A549 (cell line): ENCODE measurements around the gene DAB2IP. TPM values are rescaled to one million over a fixed set of nuclear protein-coding genes. Genes with fewer than 3 reads are reported as not detected.

Experiments
- ATAC-seq, 2 experiments: fragments of 200-7000 bp in 1 of 2; fragments of >200 bp in 1 of 2; cut with Nextera tagmentation in 1 of 2; cut with Tn5 transposase in 1 of 2; 3 replicates each; pipeline versions ENCODE4 v1.8.0 to v1.9.1; 2018 to 2020; ENCODE audit warnings: mild to moderate bottlenecking in 1 of 2, moderate library complexity in 1 of 2
- CTCF ChIA-PET: fragments of 300-600 bp; sonication (Branson Sonifier 250); formaldehyde crosslinking; extraction: SDS; loops from one replicate; lab custom pipeline; 2021; ENCODE audit warnings: antibody characterized with exemption, inconsistent platforms; lab: Yijun Ruan, JAX
- POLR2A ChIA-PET: fragments of 350-600 bp; formaldehyde crosslinking; extraction: SDS; loops from one replicate; lab custom pipeline; 2021; ENCODE audit warnings: antibody characterized with exemption, inconsistent platforms; lab: Yijun Ruan, JAX
- DNase-seq, 2 experiments: peaks; one replicate each; pipeline versions ENCODE4 v3.0.0 to v3.0.0-alpha.2; 2011 to 2016; ENCODE audit warnings: low read depth in 1 of 2, low spot score in 1 of 2
- FAIRE-seq: peaks from 2 replicates; lab custom pipeline; 2011; peaks lifted over from hg19 to GRCh38; lab: Jason Lieb, UNC
- H3K27ac ChIP-seq, 2 experiments: fragments of >200 bp; sonication (Bioruptor Twin); formaldehyde crosslinking; 3 replicates each; pipeline ENCODE4 v1.5.1; 2016 to 2017
- H3K4me1 ChIP-seq: fragments of >200 bp; sonication (Bioruptor Twin); formaldehyde crosslinking; 3 replicates; pipeline ENCODE4 v1.6.1; 2016
- H3K4me2 ChIP-seq: fragments of >200 bp; sonication (Bioruptor Twin); formaldehyde crosslinking; 3 replicates; pipeline ENCODE4 v1.6.1; 2016
- H3K4me3 ChIP-seq: fragments of >200 bp; sonication (Bioruptor Twin); formaldehyde crosslinking; 3 replicates; pipeline ENCODE4 v1.5.1; 2016
- H3K9me3 ChIP-seq: fragments of >200 bp; sonication (Bioruptor Twin); formaldehyde crosslinking; 3 replicates; pipeline ENCODE4 v1.6.1; 2016
- BCL3 ChIP-seq: fragments of >200 bp; sonication (Bioruptor Twin); formaldehyde crosslinking; IDR thresholded peaks from 3 replicates; pipeline ENCODE4 v1.6.1; 2016
- BHLHE40 ChIP-seq: IDR thresholded peaks from 2 replicates; pipeline ENCODE4 v1.6.1; 2012; ENCODE audit warnings: low read depth, low read length, inconsistent platforms
- CEBPB ChIP-seq, 2 experiments: fragments of >200 bp in 1 of 2; sonication (Bioruptor Twin) in 1 of 2; formaldehyde crosslinking in 1 of 2; IDR thresholded peaks; 2 replicates each; pipeline ENCODE4 v1.6.1; 2012 to 2016
- CHD4 ChIP-seq: fragments of 200-600 bp; sonication (generic); IDR thresholded peaks from 2 replicates; pipeline ENCODE4 v1.6.1; 2016; ENCODE audit warnings: antibody characterized with exemption, mild to moderate bottlenecking, borderline replicate concordance
- CTCF ChIP-seq: fragments of >200 bp; sonication (Bioruptor Twin); formaldehyde crosslinking; IDR thresholded peaks from 3 replicates; pipeline ENCODE4 v1.5.1; 2016
- ELK1 ChIP-seq: fragments of 150-350 bp; IDR thresholded peaks from 2 replicates; pipeline ENCODE4 v1.6.1; 2014; ENCODE audit warnings: low read depth, mild to moderate bottlenecking, low read length
- EP300 ChIP-seq, 2 experiments: fragments of >200 bp; sonication (Bioruptor Twin); formaldehyde crosslinking; IDR thresholded peaks; 2 replicates in 1 of 2; 3 replicates in 1 of 2; pipeline ENCODE4 v1.6.1; 2016 to 2017
- HEYL ChIP-seq: fragments of 250-450 bp; sonication (Bioruptor Pico); IDR thresholded peaks from 2 replicates; pipeline ENCODE4 v1.8.0; 2021; ENCODE audit warnings: mild to moderate bottlenecking, moderate library complexity
- HMGXB4 ChIP-seq: fragments of 250-450 bp; sonication (Bioruptor Pico); IDR thresholded peaks from 2 replicates; pipeline ENCODE4 v1.5.0; 2021; ENCODE audit warnings: mild to moderate bottlenecking, moderate library complexity, borderline replicate concordance
- HOXB13 ChIP-seq: fragments of 250-450 bp; sonication (Bioruptor Pico); IDR thresholded peaks from 2 replicates; pipeline ENCODE4 v1.5.0; 2020; ENCODE audit warnings: low read depth, mild to moderate bottlenecking, moderate library complexity
- JUN ChIP-seq, 2 experiments: fragments of >200 bp; sonication (Bioruptor Twin); formaldehyde crosslinking; IDR thresholded peaks; 2 replicates in 1 of 2; 3 replicates in 1 of 2; pipeline ENCODE4 v1.6.1; 2016 to 2017
- KDM5A ChIP-seq: fragments of 200-600 bp; sonication (generic); IDR thresholded peaks from 2 replicates; pipeline ENCODE4 v1.6.1; 2016; ENCODE audit warnings: antibody characterized with exemption, mild to moderate bottlenecking
- MAFK ChIP-seq: fragments of 450-650 bp; IDR thresholded peaks from 2 replicates; pipeline ENCODE4 v1.6.1; 2014; ENCODE audit not compliant: partially characterized antibody
- MAZ ChIP-seq: fragments of 150-350 bp; IDR thresholded peaks from 2 replicates; pipeline ENCODE4 v1.6.1; 2014; ENCODE audit warnings: antibody characterized with exemption, low read depth, low read length, borderline replicate concordance
- NFE2L2 ChIP-seq: fragments of 150-350 bp; conservative IDR thresholded peaks from 2 replicates; pipeline ENCODE4 v1.6.1; 2014; ENCODE audit warnings: low read length
- NR3C1 ChIP-seq: fragments of >200 bp; sonication (Bioruptor Twin); formaldehyde crosslinking; IDR thresholded peaks from 3 replicates; pipeline ENCODE4 v1.6.1; 2017
- POLR2AphosphoS2 ChIP-seq: conservative IDR thresholded peaks from 2 replicates; pipeline ENCODE4 v1.6.1; 2012; ENCODE audit warnings: low read length, improper control_type of control experiment, inconsistent platforms
- RAD21 ChIP-seq, 2 experiments: fragments of >200 bp in 1 of 2; sonication (Bioruptor Twin) in 1 of 2; formaldehyde crosslinking in 1 of 2; IDR thresholded peaks in 1 of 2; conservative IDR thresholded peaks in 1 of 2; 2 replicates in 1 of 2; 3 replicates in 1 of 2; pipeline ENCODE4 v1.6.1; 2012 to 2018; ENCODE audit warnings: inconsistent platforms in 1 of 2
- RARB ChIP-seq: fragments of 250-450 bp; sonication (Bioruptor Pico); IDR thresholded peaks from 2 replicates; pipeline ENCODE4 v1.8.0; 2021; ENCODE audit warnings: mild to moderate bottlenecking, moderate library complexity
- RCOR1 ChIP-seq: fragments of 150-350 bp; IDR thresholded peaks from 2 replicates; pipeline ENCODE4 v1.6.1; 2014; ENCODE audit warnings: antibody characterized with exemption, low read length, low read depth
- SMC3 ChIP-seq: fragments of >200 bp; sonication (Bioruptor Twin); formaldehyde crosslinking; IDR thresholded peaks from 3 replicates; pipeline ENCODE4 v1.6.1; 2018; ENCODE audit warnings: inconsistent platforms
- SREBF2 ChIP-seq: fragments of 450-650 bp; IDR thresholded peaks from 2 replicates; pipeline ENCODE4 v1.6.1; 2014; ENCODE audit warnings: mild to moderate bottlenecking, moderate library complexity
- USF2 ChIP-seq: fragments of 450-650 bp; IDR thresholded peaks from 2 replicates; pipeline ENCODE4 v1.6.1; 2014; ENCODE audit warnings: antibody characterized with exemption
- ZFP36 ChIP-seq: fragments of 450-650 bp; IDR thresholded peaks from 2 replicates; pipeline ENCODE4 v1.6.1; 2014; ENCODE audit warnings: borderline replicate concordance; ENCODE audit not compliant: partially characterized antibody
- ZNF302 ChIP-seq: fragments of 250-450 bp; sonication (Bioruptor Pico); IDR thresholded peaks from 2 replicates; pipeline ENCODE4 v1.9.0; 2021; ENCODE audit warnings: inconsistent platforms, mild to moderate bottlenecking, moderate library complexity
- WGBS: methylation state at CpG from one replicate; pipeline ENCODE4 v1.1.6; 2017; ENCODE audit errors: missing lambda C conversion rate; 5-methylcytosine and 5-hydroxymethylcytosine counted together
- polyA plus RNA-seq, 4 experiments: library from polyadenylated mRNA; depleted of rRNA in 3 of 4; stranded (reverse); fragments of >200 nt; fragmentation: RNase III in 1 of 4; extraction: RNeasy Plus Mini Kit Qiagen cat#74134 plus additional on column Dnase treatment in 1 of 4; gene quantifications; 2 replicates in 3 of 4; 3 replicates in 1 of 4; pipeline ENCODE4 v1.2.3, GENCODE V29; 2011 to 2017

DAB2IP gene
- polyA plus RNA-seq, 2 of the 4 experiments (the other 2 are of a cell fraction) = 9.7 to 13.9 TPM

- H3K4me1 ChIP-seq = peaks cover 20% of the 10 kb centered on the region
- CTCF ChIA-PET = interaction anchor here (1.0 to 6.6 kb wide), 14 partner anchors 8 to 364 kb away, joined by 3 to 74 read pairs (median 8); no protein-coding TSS in a partner anchor
- no peak for DNase-seq
- POLR2A ChIA-PET = no interaction called here
- 73% methylated on average over 9 of the region's 9 CpGs for WGBS
- TF ChIP-seq KDM5A = no peak
- TF ChIP-seq CEBPB (IDR thresholded peaks at IDR 0.05) = no peak
- TF ChIP-seq ZNF302 = no peak
- no peak for TF ChIP-seq CHD4
- TF ChIP-seq USF2 = no peak
- TF ChIP-seq BCL3 = no peak
- no peak for TF ChIP-seq POLR2AphosphoS2
- TF ChIP-seq HEYL (CRISPR knock-in tag) = no peak
- TF ChIP-seq EP300 (IDR thresholded peaks at IDR 0.05) = no peak
- TF ChIP-seq RARB (CRISPR knock-in tag) = no peak
- TF ChIP-seq BHLHE40 = no peak
- TF ChIP-seq HOXB13 (CRISPR knock-in tag) = no peak
- H3K27ac ChIP-seq = no peak overlapping the region
- no peak overlapping the region for H3K4me2 ChIP-seq
- no peak for FAIRE-seq
- H3K9me3 ChIP-seq = no peaks in the 10 kb centered on the region
- no peak overlapping the region for H3K4me3 ChIP-seq
- no peak for ATAC-seq
Measured at GRCh38 chr9:121633119-121633714, 18.2 kb upstream of the DAB2IP start.

- 75% methylated on average over 1 of the region's 1 CpG for WGBS
Measured at GRCh38 chr9:121633736-121634135, 17.7 kb upstream of the DAB2IP start.

GRCh38 chr9:121634329-121635261, 16.8 kb upstream of the DAB2IP start:
- Histone ChIP-seq H3K4me2 (peak overlapping the region; percentile 13; the same call in 1 of the 3 replicates), H3K9me3 (no peaks in the 10 kb centered on the region; the same call in 2 of the 3 replicates), H3K4me3 (no peak overlapping the region), H3K27ac (peak overlapping the region in 1 of 2 experiments; percentile 37; a peak in 1 of 6 replicates), H3K4me1 (peaks cover 23% of the 10 kb centered on the region)
- CTCF ChIA-PET = interaction anchor here (0.7 to 6.6 kb wide), 40 partner anchors 9 to 489 kb away, joined by 3 to 74 read pairs (median 4); partner anchors contain the start of gene DAB2IP
- WGBS = 58% methylated on average over 18 of the region's 20 CpGs
- POLR2A ChIA-PET = no interaction called here
- ATAC-seq (peak; percentile 85 to 93), FAIRE-seq (no peak), DNase-seq (peak; percentile 46 to 58)
- TF ChIP-seq ZNF302 (no peak), MAZ (no peak), EP300 (IDR thresholded peaks at IDR 0.05) (no peak), NR3C1 (no peak), BHLHE40 (no peak), RAD21 (conservative IDR thresholded peaks at IDR 0.05 in 1 of 2, IDR thresholded peaks at IDR 0.05 in 1 of 2) (peak; percentile 81 to 84), NFE2L2 (no peak), ELK1 (no peak), JUN (IDR thresholded peaks at IDR 0.05) (no peak), SMC3 (peak; percentile 75), HMGXB4 (no peak), SREBF2 (no peak), MAFK (no peak), CTCF (peak; percentile 72), POLR2AphosphoS2 (no peak)

More at GRCh38 chr9:121633736-121634135, 17.7 kb upstream of the DAB2IP start:
- peak; percentile 72 for TF ChIP-seq ZFP36
- TF ChIP-seq RCOR1 = no peak
- TF ChIP-seq, all 56 proteins: peak for 1
- ATAC-seq (no peak), DNase-seq (no peak), FAIRE-seq (no peak)
- ChIA-PET POLR2A (no interaction called here), CTCF (interaction anchor here (1.0 to 6.6 kb wide), 11 partner anchors 8 to 462 kb away, joined by 4 to 74 read pairs (median 10); no protein-coding TSS in a partner anchor)
- H3K27ac ChIP-seq = no peak overlapping the region
- H3K4me2 ChIP-seq = no peak overlapping the region
- H3K9me3 ChIP-seq = no peaks in the 10 kb centered on the region; the same call in 2 of the 3 replicates
- H3K4me1 ChIP-seq = peaks cover 23% of the 10 kb centered on the region
- no peak overlapping the region for H3K4me3 ChIP-seq
